Adrenal gland (tissue), 12 donors: ENCODE measurements around the gene CES5A. TPM values are rescaled to one million over a fixed set of nuclear protein-coding genes. Genes with fewer than 3 reads are reported as not detected.

Source experiments
- DNase-seq, 7 donors: peaks; one replicate each; pipeline ENCODE4 v3.0.0-alpha.2; 2019 to 2020
- H3K27ac ChIP-seq, 5 donors: fragments of 200-600 bp; sonication (generic) in 4 of 5; 1 replicate in 3 of 5; 2 replicates in 2 of 5; pipeline versions ENCODE4 v1.5.1 to v1.8.0; 2016 to 2020; ENCODE audit warnings: mild to moderate bottlenecking in 1 of 5
- H3K27me3 ChIP-seq: fragments of 200-600 bp; 2 replicates; pipeline ENCODE4 v1.8.0; 2021
- H3K36me3 ChIP-seq, 2 donors: fragments of 200-600 bp; replicated peaks in 1 of 2; 1 replicate in 1 of 2; 2 replicates in 1 of 2; pipeline versions ENCODE4 v1.5.1 to v1.8.0; 2018 to 2022
- H3K4me1 ChIP-seq, 2 donors: fragments of 200-600 bp; replicated peaks in 1 of 2; 1 replicate in 1 of 2; 2 replicates in 1 of 2; pipeline versions ENCODE4 v1.5.1 to v1.8.0; 2018 to 2021
- H3K4me3 ChIP-seq, 4 donors: fragments of 200-600 bp; sonication (generic) in 3 of 4; one replicate each; pipeline ENCODE4 v1.5.1; 2016 to 2018
- H3K9me3 ChIP-seq, 3 donors: fragments of 200-600 bp; sonication (generic) in 1 of 3; replicated peaks in 1 of 3; 1 replicate in 2 of 3; 2 replicates in 1 of 3; pipeline versions ENCODE4 v1.5.1 to v1.8.0; 2016 to 2021
- CTCF ChIP-seq, 6 experiments: fragments of 450-650 bp in 4 of 6; fragments of 200-600 bp in 2 of 6; sonication (generic) in 1 of 6; IDR thresholded peaks; 1 replicate in 5 of 6; 2 replicates in 1 of 6; pipeline versions ENCODE4 v1.5.1 to v1.8.0; 2016 to 2021; ENCODE audit warnings: antibody characterized with exemption in 6 of 6, mild to moderate bottlenecking in 2 of 6, moderate library complexity in 1 of 6
- POLR2A ChIP-seq, 2 donors: fragments of 450-650 bp; IDR thresholded peaks; one replicate each; pipeline ENCODE4 v1.6.1; 2017; ENCODE audit warnings: antibody characterized with exemption in 2 of 2, mild to moderate bottlenecking in 2 of 2, moderate library complexity in 1 of 2
- WGBS, 4 donors: extraction: QIAGEN DNeasy Blood & Tissue Kit in 2 of 4; methylation state at CpG; one replicate each; pipeline versions ENCODE4 v1.1.5 to v1.1.7; 2013 to 2017; 5-methylcytosine and 5-hydroxymethylcytosine counted together
- intact Hi-C, 2 donors: fragments of 100-400 bp; cut with DNase I; formaldehyde crosslinking; loops; one replicate each; pipeline versions ENCODE4 v1.14.1 to v1.15.0; 2022 to 2023
- polyA plus RNA-seq, 3 donors: library from polyadenylated mRNA; stranded (reverse); fragments of 200-250 nt in 2 of 3; fragments of 350-450 nt in 1 of 3; fragmentation: Illumina TruSeq in 1 of 3; extraction: RNeasy Lipid Tissue Mini Kit (QIAGEN cat#74804) in 1 of 3; gene quantifications; one replicate each; pipeline ENCODE4 v1.2.3, GENCODE V29; 2013 to 2014
- total RNA-seq, 9 donors: library from RNA; depleted of rRNA in 4 of 9; stranded (reverse); fragments of >200 nt in 4 of 9; fragments of 120-200 nt in 1 of 9; fragmentation: NEBNext Ultra II Directional in 1 of 9; extraction: Animal tissue kit (Norgen Biotek cat#: 25700) in 1 of 9; gene quantifications; one replicate each; pipeline versions ENCODE4 v1.1.0 to v1.2.4, GENCODE V29; 2013 to 2023
- donor health status: healthy with polysubstance abuse.
- donor health status: Bipolar disorder and iron deficiency.
- donor health status: DM: yes; HTN: yes; CAD: no.
- donor health status: DM: no; HTN: no; CAD: no.
- donor health status: DM: no; HTN: no; CAD: no.
- donor health status: DM: yes; HTN: yes; CAD: no.

CES5A gene
- total and polyA plus RNA-seq, 12 donors: 0.07 to 0.67 (median 0.43) TPM; not detected in 8

DNA sequence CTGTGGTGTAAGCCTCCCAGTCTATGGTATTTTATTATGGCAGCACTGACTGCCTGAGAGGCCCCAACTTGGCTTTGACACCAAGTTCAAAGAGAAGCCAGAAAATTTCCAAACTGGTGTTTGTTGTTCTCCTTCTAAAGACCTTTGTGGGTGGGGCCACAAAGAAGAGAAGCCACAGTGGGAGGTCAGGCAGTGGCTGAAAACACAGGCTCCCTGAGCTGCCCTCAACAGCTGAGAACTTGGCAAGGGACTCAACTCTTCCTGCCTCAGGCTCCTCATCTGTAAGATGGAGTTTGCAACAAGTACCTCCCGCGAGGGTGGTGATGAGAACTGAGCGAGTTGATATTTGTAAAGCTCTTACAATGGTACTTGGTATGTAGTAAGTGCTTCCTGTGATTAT lies 18.2 kb downstream of the CES5A start:
- no peaks in the 10 kb centered on the region for H3K27me3 ChIP-seq
- no peak overlapping the region for H3K27ac ChIP-seq
- WGBS, 4 donors: 78 to 88% (median 85%) methylated on average over 3 of the region's 3 CpGs
- H3K4me3 ChIP-seq: no peak overlapping the region
- intact Hi-C loops: no loop called here
- H3K4me1 ChIP-seq: no peaks in the 10 kb centered on the region
- DNase-seq: no peak
- no peaks in the 10 kb centered on the region for H3K9me3 ChIP-seq
- no peak for TF ChIP-seq POLR2A (IDR thresholded peaks at IDR 0.05)
- no peak for TF ChIP-seq CTCF (IDR thresholded peaks at IDR 0.05)
- H3K36me3 ChIP-seq: no peaks in the 10 kb centered on the region

- Histone ChIP-seq H3K27ac (no peak overlapping the region), H3K27me3 (peaks cover 8% of the 10 kb centered on the region), H3K9me3 (no peaks in the 10 kb centered on the region), H3K4me1 (no peaks in the 10 kb centered on the region), H3K36me3 (no peaks in the 10 kb centered on the region), H3K4me3 (no peak overlapping the region)
- WGBS, 4 donors: 59 to 76% (median 66%) methylated on average over 3 of the region's 3 CpGs
- intact Hi-C loops: no loop called here
- TF ChIP-seq CTCF (IDR thresholded peaks at IDR 0.05): no peak
- no peak for TF ChIP-seq POLR2A (IDR thresholded peaks at IDR 0.05)
- no peak for DNase-seq
Observed at GRCh38 chr16:55853114-55853513, 22.1 kb downstream of the CES5A start.

DNA sequence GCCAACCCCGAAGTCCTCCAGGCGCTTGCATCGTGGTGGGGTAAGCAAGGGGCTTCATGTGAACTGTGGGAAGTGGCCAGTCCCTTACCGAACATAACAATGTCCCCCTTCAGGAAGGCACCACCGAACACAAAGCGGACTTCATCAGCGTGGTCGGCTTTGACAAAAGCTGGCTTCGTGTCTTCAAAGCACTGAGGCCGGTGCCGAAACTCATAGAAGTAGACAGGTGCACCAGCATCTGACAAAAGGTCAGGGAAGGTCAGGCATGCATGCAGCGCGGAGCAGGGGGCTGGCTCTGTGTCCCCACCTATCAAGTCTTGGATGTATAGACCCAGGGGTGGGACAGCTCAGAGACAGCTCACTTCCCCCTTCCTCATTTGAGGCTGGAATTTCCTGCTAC lies 25.6 kb downstream of the CES5A start:
- intact Hi-C loops: loop anchor here in 1 of 2 donors (5.0 kb wide), 1 partner anchor 382 kb away; no protein-coding TSS in a partner anchor

DNA sequence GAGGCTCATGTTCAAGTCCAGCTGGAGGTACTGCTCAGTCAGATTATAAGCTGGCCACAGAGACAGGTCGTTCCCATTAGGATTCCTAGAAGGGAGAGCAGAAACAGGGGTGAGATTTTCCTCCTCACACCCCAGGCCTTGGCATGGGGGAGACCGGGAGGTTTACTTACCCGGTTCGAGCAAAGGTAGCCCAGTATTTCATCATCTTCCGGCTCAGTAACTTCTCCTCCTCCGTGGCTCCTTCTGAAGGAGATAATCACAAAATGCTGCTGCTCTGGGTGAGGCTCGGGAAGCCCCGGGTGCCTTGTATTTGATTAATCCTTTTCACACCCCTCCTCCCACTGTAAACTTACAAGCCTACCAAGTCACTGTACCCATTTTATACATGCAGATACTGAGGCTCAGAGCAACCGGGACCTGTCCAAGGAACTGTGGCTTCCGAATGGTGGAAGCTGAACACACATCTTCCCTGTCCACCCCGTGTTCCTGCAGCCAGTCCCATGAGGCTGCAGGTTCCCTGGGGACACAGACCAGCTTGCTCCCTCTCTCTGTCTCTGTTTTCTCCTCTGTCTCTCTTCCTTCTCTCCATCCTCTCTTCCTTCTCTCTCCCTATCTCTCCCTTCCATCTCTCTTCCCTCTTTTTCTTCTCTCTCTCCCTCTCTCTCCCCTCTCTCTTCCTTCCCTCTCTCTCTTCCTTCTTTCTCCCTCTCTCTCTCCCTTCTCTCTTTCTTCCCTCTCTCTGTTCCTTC lies 28.4 kb downstream of the CES5A start:
- no peaks in the 10 kb centered on the region for H3K36me3 ChIP-seq
- H3K4me1 ChIP-seq: no peaks in the 10 kb centered on the region
- no peak overlapping the region for H3K4me3 ChIP-seq
- intact Hi-C loops: loop anchor here in 1 of 2 donors (5.0 kb wide), 1 partner anchor 379 kb away; no protein-coding TSS in a partner anchor
- peaks cover 18% of the 10 kb centered on the region for H3K27me3 ChIP-seq
- no peak overlapping the region for H3K27ac ChIP-seq
- TF ChIP-seq CTCF (IDR thresholded peaks at IDR 0.05): no peak
- no peak for TF ChIP-seq POLR2A (IDR thresholded peaks at IDR 0.05)
- DNase-seq: no peak
- 40 to 50% (median 46%) methylated on average over 11 of the region's 11 CpGs for WGBS, 4 donors
- no peaks in the 10 kb centered on the region for H3K9me3 ChIP-seq

More for the DNA sequence above, 25.6 kb downstream of the CES5A start:
- Histone ChIP-seq H3K9me3 (no peaks in the 10 kb centered on the region), H3K27me3 (peaks cover 18% of the 10 kb centered on the region), H3K36me3 (no peaks in the 10 kb centered on the region), H3K4me3 (no peak overlapping the region), H3K4me1 (no peaks in the 10 kb centered on the region), H3K27ac (no peak overlapping the region)
- no peak for DNase-seq
- whole genome bisulfite sequencing, 4 donors: 73 to 77% (median 74%) methylated on average over 13 of the region's 13 CpGs
- no peak for TF ChIP-seq CTCF (IDR thresholded peaks at IDR 0.05)
- no peak for TF ChIP-seq POLR2A (IDR thresholded peaks at IDR 0.05)
